Urothelium cell line (cell line): ENCODE measurements around the gene TXNL4A.

ENCODE experiments used
- DNase-seq: peaks from one replicate; pipeline ENCODE4 v3.0.0; 2011; ENCODE audit warnings: low spot score, mixed read lengths
- FAIRE-seq: peaks from 2 replicates; lab custom pipeline; 2011; peaks lifted over from hg19 to GRCh38; lab: Jason Lieb, UNC

Gene TXNL4A

GRCh38 chr18:79937103-79937860 is 51.1 kb downstream of the TXNL4A start:
- FAIRE-seq (no peak), DNase-seq (no peak)

- DNase-seq (no peak), FAIRE-seq (no peak)
Measured at GRCh38 chr18:79936641-79937040, 51.7 kb downstream of the TXNL4A start.

GRCh38 chr18:79935925-79936324 is 52.4 kb downstream of the TXNL4A start:
- FAIRE-seq (no peak), DNase-seq (no peak)

GRCh38 chr18:79935499-79935898 is 52.9 kb downstream of the TXNL4A start:
- DNase-seq (no peak), FAIRE-seq (no peak)

- DNase-seq (no peak), FAIRE-seq (peak; percentile 9)
Measured at GRCh38 chr18:79935098-79935480, 53.3 kb downstream of the TXNL4A start.

- FAIRE-seq, result no peak
Measured at GRCh38 chr18:79934311-79935097, 53.9 kb downstream of the TXNL4A start.

GRCh38 chr18:79933765-79934164 is 54.6 kb downstream of the TXNL4A start:
- FAIRE-seq, result no peak
- no peak for DNase-seq

More at GRCh38 chr18:79934311-79935097, 53.9 kb downstream of the TXNL4A start:
- DNase-seq, result no peak

- DNase-seq (no peak), FAIRE-seq (no peak)
Measured at GRCh38 chr18:79932907-79933306, 55.5 kb downstream of the TXNL4A start.

- no peak for DNase-seq
- FAIRE-seq, result no peak
Measured at GRCh38 chr18:79931475-79931874, 56.9 kb downstream of the TXNL4A start.

GRCh38 chr18:79930020-79930642 is 58.2 kb downstream of the TXNL4A start:
- DNase-seq (no peak), FAIRE-seq (no peak)

GRCh38 chr18:79928563-79928960 is 59.8 kb downstream of the TXNL4A start:
- no peak for DNase-seq
- no peak for FAIRE-seq

GRCh38 chr18:79927607-79928562 is 60.5 kb downstream of the TXNL4A start:
- no peak for DNase-seq
- no peak for FAIRE-seq

- no peak for DNase-seq
- FAIRE-seq, result no peak
Measured at GRCh38 chr18:79926715-79927606, 61.4 kb downstream of the TXNL4A start.

- FAIRE-seq (no peak), DNase-seq (no peak)
Measured at GRCh38 chr18:79926306-79926705, 62.1 kb downstream of the TXNL4A start.

- FAIRE-seq, result no peak
- DNase-seq, result no peak
Measured at GRCh38 chr18:79924814-79925731, 63.3 kb downstream of the TXNL4A start.

- FAIRE-seq (no peak), DNase-seq (no peak)
Measured at GRCh38 chr18:79923896-79924585, 64.3 kb downstream of the TXNL4A start.

GRCh38 chr18:79922971-79923411 is 65.4 kb downstream of the TXNL4A start:
- DNase-seq (no peak), FAIRE-seq (no peak)
